Lower leg skin (tissue), 3 donors: ENCODE data around the gene OLFM4.

Source experiments
- POLR2A ChIP-seq, 2 donors: fragments of 450-650 bp; IDR thresholded peaks; one replicate each; pipeline ENCODE4 v1.6.1; 2016 to 2017; ENCODE audit warnings: antibody characterized with exemption in 2 of 2, mild to moderate bottlenecking in 1 of 2, moderate library complexity in 1 of 2
- TF ChIP-seq, protein P1 (sequence below), 3 donors: fragments of 450-650 bp; IDR thresholded peaks; one replicate each; pipeline ENCODE4 v1.5.1; 2016; ENCODE audit warnings: antibody characterized with exemption in 3 of 3, mild to moderate bottlenecking in 3 of 3, moderate library complexity in 2 of 3

DNA sequence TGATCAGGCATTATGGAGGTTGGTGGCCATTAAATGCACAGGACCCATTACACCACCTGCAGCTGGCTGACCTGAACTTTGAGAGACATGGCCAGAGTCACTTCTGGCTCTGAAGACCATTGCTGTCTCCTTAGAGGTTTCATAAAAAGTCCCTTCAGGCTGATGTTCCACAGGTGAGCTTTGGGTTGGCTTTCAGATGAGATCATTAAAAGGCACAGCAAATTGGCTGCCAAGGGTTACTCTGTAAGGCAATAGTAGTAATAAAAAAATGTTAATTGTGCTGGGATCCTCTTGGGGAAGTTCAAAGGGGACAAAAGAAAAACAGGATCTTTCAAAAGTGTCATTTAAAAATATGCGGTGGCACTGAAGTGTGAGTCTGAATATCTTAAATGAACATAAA, 4.2 kb downstream of the OLFM4 start:
- TF ChIP-seq, protein P1, sequence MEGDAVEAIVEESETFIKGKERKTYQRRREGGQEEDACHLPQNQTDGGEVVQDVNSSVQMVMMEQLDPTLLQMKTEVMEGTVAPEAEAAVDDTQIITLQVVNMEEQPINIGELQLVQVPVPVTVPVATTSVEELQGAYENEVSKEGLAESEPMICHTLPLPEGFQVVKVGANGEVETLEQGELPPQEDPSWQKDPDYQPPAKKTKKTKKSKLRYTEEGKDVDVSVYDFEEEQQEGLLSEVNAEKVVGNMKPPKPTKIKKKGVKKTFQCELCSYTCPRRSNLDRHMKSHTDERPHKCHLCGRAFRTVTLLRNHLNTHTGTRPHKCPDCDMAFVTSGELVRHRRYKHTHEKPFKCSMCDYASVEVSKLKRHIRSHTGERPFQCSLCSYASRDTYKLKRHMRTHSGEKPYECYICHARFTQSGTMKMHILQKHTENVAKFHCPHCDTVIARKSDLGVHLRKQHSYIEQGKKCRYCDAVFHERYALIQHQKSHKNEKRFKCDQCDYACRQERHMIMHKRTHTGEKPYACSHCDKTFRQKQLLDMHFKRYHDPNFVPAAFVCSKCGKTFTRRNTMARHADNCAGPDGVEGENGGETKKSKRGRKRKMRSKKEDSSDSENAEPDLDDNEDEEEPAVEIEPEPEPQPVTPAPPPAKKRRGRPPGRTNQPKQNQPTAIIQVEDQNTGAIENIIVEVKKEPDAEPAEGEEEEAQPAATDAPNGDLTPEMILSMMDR (IDR thresholded peaks at IDR 0.05), result no peak
- TF ChIP-seq POLR2A (IDR thresholded peaks at IDR 0.05), result no peak
